Activated CD8-positive, alpha-beta memory T cell treated with anti-CD3 and anti-CD28 coated beads for 1 hour (primary cell): ENCODE results near the gene POLR3G.

Experiments
- DNase-seq, 2 donors: peaks; one replicate each; pipeline ENCODE4 v3.0.0-alpha.2; 2020; ENCODE audit warnings: low read depth in 1 of 2; ENCODE audit errors: extremely low read depth in 1 of 2

The POLR3G gene

DNA sequence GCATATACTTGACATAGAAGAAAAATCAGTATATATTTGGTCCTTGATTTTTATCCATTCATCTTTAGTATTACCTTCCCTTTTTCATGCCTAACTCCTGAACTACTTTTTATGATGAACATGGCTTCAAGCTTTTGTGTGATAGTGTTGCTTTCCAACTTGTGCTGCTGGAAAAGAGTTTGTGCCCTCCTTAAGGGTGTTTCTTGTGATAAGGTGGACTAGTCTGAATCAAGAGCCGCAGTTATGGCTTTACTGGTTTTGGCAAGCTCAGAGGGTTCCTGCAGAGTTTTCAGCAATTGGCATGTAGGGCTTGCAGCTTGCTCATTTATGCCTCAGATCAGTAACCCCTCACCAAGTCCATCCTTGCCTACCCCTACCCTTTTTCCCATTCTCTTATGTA is 20.5 kb downstream of the POLR3G start:
- DNase-seq: no peak

DNA sequence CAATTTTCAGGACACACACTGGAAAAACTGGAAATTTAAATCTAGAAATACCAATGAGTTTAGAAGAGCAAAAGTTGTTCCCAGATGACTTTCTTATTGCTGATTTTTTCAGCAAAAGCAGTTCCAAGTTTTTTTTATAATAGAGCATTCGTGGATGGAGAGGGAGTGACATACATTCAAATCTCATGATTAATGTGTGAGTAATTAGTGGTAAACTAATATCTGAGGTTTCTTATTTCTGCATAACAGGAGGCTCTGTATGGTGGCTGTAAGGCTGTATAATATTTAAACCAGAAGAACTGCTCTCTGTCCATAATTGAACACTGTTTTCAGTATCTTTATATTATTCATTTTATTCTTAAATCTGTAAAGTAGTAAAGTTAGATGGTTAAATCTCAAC is 28.9 kb downstream of the POLR3G start:
- DNase-seq: no peak

DNA sequence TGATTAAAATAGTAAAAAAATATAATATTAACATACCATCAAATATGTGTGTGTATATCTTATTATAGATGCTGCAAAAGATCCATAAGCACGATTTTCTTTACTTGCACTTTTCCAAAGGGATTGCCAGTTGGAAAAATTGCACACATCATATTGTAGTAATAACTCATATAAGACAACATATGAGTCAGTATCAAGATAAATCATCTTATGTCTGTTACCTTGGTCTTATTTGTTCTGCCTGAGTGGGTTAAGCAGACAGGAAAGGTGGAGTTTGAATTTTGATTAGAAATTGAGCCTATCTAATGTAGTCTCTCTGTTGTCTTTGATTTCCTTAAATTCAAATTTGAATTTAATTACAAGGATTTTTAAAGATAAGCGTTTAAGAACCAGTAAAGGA is 30.1 kb downstream of the POLR3G start:
- no peak for DNase-seq

DNA sequence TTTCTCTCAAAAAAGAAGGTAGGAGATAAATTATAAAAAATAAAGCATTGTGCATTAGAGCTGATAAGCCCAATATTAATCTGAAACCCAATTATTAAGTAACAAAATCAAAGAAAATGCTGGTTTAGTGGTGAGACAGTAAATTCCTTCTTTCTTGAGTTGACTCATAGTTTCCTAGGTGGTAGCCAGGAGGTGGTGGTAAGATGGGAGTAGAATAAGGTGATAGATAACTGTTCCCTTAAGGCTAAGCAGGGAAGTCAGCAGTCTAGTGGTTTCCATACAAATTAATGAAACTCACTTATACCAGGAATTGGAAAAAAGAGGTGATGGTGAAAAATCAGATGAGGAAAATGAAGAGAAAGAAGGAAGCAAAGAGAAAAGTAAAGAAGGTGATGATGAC is 31.6 kb downstream of the POLR3G start:
- DNase-seq: no peak

DNA sequence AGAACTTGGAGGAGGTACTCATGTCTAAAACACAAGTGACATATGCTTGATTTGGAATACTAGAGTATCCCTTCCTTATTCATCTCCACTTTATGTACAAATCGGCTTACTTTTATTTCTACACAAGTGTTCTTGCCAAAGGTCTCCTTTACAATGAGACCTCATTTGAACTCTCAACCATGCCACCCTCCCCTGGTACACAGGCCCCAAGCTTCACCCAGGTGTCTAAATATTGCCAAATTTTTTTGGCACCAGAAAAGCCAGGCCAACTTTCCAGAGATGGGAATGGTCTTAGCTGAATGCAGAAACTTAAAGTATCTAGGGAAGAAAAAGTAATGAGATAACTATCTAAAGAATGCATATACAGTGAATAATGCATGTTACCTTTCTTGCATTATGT is 35.8 kb downstream of the POLR3G start:
- DNase-seq: no peak

DNA sequence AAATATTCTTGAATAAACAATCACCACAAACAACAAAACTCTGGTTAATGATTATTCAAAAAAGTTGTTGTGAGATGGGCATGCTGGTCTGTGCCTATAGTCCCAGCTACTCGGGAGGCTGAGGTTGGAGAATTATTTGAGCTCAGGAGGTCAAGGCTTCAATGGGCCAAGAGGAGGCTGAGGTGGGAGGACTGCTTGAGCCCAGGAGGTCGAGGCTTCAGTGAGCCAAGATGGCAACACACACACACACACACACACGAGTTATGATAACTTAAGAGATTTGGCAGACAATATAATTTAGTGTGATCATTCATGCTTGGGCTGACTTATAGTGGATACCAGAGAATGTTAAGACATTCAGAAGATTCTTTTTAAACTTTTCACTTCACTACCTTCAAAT is 39.9 kb downstream of the POLR3G start:
- no peak for DNase-seq

DNA sequence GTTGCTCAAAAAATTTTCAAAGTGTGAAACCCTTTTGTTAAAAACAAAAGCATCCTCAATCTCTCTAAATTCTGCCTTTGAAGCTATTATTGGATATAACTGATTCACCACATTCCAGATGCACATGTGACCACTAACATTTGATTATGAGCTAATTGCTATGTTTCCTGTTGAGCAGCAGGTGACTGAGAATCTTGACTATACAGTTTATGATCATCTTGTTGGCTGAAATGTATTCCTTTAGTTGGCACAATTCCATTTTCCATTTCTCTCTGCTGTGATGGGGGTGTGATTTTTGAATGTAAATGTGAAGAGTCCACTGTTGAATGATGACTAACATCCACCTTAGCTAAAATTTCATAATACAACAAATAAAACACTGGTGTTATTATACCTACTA is 44.0 kb downstream of the POLR3G start:
- no peak for DNase-seq

DNA sequence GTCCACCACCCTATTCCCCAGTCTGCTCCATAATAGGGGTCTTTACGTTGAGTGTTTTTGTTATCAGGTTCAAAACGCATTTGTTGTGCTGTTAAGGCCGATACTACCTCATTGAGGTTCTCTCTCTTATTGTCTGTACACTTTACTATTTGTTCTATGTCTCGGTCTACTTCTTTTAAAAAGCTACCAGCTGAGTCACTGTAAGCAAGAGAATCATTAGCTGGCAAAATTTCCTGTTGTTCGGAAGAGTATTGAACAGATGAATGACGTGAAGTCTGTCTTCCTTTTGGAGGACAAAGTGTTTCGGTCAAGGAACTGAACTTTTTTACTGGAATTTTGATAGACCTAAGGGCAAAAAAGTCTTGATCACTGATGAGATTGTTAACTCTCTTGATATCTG is 44.4 kb downstream of the POLR3G start:
- DNase-seq: no peak

DNA sequence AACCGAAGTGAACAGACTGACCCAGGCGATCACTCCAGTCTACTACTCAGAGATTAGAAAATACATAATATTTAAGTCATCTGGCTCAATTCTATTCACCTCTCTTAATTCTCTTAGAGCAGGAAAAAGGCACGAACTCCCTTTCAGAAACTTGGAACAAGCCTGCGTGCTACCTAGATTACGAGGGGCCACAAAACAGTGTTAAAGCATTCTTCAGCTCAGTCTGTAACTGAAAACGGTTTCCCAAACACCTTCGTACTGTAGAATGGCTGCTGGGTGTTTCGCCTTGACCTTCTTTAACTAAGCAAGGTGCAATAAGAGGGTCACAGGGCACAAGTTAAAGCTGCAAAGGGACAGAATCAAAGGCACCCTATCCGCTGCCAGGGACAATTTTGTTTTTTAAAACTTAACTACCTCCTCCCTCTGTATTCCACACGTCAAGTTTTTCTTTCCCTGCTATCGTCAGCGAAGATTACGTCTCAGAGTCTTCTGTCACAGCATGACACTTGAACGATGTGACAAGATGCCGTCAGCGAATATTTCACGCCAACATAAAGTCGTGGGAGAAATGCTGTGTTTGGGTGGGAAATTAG is 54.0 kb downstream of the POLR3G start:
- DNase-seq: no peak

DNA sequence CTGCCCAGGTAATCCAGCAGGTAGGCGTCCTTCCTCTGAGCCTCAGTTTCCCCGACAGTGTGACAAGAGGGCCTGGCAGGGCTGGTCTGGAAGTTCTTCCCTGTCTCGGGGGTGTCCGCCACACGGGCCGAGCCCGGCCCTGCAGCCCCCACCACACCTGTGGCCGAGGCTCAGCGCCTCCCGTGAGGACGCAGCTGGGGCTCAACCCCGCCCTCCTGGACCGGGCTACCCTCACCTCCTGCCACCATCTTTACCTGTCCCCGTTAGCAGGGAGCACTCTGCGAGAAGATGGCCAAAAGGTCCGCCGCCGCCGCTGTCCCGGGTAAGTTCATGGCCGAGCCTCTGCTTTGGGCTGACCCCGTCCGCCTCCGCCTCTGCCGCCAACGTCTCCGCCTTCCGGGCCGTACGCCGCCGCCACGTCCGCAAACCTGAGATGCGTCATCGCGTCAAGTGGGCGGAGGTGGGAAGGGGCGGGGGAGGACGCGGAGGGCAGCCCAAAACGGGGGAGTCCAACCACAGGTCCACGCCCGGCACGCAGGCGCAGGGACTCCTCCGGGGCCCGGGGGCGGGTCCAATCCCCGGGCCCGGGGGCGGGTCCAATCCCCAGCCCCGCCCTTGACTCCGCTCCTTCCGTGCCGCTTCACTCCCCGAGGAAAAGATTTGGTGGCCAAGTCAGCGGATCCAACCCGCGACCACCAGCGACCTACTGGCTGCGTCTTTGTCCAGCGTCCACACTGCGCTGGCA is 54.7 kb downstream of the POLR3G start, which contains the start of gene LYSMD3:
Gene LYSMD3, minus strand, starts transcription at position 391 of the 745 bp plus-strand sequence. CDS start 4,295 bp downstream, outside the sequence.
- DNase-seq: peak; percentile 88 to 98

DNA sequence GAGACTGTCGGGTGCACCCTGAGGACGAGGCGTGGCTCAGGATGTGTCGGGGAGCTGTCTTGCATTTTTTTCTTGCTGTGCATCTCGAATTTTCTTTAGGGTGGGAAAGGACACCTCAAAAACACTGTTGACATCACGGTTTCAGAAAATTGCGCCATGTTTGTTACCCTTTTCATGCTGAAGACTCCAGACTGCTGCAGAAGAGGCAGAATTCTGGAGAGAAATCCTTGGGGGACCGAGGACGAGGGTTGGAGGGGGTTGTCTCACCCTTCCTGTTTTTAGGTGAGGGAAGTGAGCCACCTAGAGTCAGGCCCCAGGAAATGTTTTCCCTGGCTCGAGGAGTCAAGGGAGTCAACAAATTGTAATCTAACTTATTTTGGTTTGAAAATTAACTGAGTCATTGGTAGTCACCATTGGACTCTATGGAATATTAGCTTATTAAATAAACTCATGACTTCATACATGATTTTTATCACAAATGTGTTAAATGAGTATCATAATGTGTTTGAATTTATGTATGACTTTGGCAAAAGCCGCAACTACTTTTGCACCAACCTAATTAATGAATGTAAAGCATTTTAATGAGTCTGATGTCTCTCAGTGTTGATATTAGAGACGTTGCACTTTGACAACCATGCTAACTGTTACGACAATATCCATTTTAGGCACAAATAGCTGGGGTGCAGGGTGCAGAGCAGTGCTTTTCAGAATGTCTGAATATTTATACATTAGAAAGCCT is 55.4 kb downstream of the POLR3G start:
- DNase-seq: peak; percentile 16 to 25

DNA sequence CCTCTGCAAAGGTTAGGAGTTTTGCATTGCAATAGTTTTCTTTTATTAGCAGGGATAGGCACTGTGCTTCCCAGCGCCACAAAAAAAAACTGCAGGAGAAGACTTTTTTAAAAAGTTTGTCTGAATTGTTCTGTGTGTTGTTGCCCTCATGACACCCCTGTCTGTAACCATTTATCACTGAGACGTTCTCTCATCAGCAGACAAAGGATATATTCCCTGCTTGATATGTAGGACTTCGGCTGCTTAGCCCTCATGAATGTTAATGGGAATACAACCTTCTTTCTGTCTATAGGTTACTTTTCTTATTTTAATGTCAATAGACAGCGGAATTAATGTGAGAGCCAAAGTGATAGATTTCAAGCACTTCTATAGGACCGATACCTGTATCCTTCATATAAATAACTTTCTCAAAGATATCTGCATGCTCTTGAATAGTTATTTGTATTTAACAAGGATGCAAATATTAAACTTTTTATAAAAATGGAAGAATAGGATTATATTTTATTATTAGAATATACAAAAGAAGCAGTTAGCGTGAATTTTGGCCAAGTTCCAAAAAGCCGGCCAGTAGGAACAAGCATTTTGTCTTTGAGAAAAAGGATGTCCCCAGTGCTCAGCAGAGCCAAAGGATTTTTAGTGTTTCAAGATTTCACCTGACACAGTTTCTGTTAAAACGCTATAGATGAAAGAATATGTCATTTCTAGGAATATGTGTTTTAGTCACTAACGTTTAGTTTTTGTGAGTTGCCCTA is 56.2 kb downstream of the POLR3G start:
- DNase-seq: no peak

DNA sequence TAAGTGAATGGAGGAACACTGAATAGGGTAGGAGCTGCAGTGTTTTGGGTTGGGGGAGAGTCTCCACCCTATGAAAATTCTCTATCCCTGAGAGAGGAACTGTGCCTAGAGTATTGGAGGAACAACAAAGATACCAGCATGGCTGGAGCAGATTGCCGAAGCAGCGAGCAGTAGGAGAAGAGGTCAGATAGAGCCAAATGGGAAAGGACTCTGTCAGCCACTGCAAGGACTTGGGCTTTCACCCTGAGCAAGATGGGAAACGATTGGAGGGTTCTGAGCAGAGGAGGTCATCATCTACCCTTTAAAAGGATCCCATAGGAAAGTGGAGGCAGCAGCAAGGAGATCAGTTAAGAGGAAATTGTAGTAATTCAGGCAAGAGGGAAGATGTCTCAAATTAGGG is 59.1 kb downstream of the POLR3G start:
- no peak for DNase-seq

DNA sequence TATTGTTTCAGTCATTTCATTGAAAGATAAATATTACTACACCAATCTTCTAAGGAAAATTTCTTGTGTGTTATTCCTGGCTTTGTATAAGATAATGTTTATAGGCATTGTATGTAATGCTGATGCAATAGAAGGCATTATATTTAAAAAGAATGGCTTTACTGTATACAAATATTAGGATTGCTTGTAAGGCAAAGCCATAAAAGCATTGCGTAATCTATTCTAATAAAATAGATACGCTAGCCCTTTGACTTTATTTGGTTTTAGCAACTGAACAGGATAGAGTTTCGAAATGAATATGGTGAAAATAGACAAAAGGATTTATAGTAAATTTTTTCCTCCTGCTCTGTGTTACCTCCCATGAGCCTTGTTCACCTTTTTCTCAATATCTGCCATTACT is 60.3 kb downstream of the POLR3G start:
- DNase-seq: no peak

DNA sequence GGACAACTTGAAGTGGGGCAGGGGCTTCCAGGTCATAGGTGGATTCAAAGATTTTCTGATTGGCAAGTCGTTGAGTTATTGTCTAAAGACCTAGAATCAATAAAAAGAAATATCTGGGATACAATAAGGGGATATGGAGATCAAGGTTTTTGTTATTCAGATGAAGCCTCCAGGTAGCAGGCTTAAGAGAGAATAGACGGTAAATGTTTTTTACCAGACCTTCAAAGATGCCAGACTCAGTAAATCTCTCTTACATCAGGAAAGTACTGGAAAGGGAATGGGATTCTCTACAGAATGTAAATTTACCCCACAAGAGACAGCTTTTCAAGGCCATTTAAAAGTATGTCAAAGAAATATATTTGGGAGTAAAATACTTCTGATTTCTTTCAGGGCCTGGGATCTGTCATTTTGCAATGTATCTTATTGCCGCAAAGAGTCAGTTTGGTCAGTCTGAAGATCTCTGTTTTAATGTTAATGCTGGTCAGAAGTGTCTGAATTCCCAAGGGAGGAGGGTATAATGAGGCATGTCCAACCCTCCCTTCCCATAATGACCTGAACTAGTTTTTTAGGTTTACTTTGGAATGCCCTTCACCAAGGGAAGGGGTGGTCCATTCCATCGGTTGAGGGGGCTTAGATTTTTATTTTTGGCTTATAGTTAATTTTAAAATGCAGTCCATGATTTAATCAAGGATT is 68.3 kb downstream of the POLR3G start:
- DNase-seq: no peak

DNA sequence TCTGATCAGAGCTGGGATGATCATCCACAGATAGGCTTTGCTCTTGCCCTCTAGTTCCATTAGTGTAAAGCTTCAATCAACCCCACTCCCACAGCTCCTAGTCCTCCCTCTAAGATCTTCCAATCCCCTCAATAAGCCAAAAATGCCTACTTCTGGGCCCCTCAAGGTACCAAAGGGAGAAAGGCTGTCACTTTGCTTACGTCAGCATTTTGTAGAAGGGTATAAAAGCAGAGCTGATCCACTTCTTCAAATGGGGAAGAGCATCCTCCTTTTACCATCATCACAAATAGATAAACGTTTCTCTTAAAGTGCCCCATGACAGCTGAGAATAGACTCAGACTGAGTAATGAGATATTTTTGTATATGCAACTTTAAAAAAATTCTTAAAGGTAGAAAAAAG is 70.8 kb downstream of the POLR3G start:
- DNase-seq: no peak

DNA sequence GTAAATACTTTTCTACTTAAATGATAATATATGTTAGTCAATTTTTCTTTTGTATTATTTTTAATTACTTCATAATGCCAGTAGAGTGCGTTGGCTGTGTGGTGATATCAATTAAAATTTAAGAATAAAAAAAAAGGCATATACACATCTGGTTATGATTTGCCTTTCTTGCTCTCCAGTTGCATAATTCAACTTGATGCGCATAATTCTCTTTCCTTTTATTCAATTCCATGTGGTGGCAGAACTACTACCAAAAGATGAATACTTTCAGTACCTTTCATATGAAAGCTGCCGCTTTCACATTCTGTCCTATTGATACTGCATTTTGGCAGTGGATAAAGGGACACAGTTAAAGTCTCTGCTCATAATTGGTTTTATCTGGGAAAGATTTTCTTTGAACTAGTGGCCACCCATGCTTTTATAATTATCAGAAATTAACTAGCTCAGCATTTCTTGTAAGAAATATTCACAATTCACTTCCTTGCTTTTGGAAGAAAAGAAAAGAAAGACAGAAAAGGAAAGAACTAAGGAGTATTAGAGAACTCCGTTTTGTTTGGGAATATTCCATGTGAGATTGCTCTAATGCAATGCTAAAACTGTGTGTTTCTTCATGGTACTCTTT is 71.7 kb downstream of the POLR3G start:
- DNase-seq: no peak

DNA sequence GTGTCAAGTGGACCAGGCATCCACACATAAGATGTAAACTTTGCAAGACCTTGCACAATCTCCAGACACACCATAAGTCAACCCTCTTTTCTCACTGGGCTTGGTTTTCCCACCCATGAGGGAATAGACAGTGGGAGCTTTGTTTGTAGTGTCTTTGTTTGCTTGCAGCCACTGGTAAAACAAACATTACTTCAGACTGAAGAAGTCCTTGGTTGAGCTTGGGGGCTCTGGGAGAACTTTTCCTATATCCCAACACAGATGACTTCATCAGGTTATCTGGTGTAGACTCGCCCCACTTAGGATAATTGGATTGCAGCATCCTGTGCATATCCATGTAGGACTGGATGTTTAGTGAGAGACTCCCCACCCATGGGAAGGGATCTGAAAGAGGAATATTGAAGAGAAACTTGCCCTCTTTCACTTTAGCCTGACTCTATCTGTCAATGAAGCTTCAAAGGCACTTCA is 72.4 kb downstream of the POLR3G start:
- DNase-seq: no peak

DNA sequence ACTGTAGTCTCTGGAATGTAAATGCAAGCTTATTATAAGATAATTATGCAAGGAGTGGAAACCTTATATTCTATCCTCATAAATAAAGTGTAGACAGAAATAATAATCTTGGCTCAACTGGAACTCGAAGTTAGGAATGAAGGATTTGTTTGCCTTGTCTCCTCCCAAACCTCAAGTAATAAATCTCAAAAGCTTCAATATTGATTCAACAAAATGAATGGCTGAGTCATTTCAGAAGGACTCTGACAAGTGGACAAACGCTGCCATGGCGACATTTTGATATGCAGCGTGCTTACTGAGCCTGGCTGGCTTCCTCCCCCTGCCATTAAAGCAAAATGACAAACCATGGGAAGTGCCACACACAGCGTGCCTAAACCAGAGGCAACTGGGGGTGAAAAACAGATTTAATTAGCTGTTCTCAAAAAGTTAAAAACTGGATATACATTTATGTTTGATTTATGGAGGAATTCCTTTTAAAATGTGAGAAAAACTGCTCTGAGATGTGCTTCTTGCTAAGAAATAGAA is 73.5 kb downstream of the POLR3G start:
- DNase-seq: no peak

DNA sequence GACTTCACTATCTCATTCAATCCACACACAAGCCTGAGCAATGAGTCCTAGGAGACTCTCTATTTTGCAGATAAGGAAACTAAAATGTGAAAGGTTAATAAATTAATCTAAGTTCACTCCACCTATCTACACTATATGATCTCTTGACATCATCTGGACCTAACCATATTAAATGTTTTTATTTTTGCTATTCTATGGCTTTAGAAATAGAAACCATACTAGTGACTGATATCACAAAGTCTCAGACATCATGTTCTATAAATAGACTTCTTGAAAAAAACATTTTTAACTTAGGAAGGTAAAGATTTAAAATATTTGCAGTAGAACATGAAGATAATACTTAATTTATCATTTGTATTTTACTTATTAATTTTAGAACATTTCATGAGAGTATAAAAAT is 74.6 kb downstream of the POLR3G start:
- no peak for DNase-seq
